Activated T-cell treated with anti-CD3 and anti-CD28 coated beads for 48 hours (primary cell): ENCODE data around the gene CCL16.

ENCODE experiments used
- DNase-seq: peaks from one replicate; pipeline ENCODE4 v3.0.0-alpha.2; 2020; ENCODE audit warnings: low read depth

The CCL16 gene

DNA sequence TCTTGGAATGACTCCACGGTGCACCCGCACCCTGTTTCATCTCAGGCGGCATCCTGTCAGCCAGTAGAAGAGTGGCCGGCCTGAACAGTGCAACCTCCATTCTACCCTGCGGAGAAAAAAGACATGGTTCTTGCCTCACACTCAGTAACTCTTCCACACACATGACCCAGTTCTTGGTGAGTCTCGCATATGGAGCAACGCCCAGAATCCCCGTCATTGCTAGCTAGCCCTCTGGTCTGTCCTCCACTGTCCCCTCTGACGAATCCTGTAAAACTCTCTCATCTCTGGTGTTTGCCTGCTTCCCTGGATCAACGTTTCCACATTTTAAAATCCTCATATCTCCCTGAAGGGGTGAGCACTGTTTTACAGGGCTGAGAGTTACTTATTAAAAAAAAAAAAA, 46.5 kb downstream of the CCL16 start:
- DNase-seq, result no peak

DNA sequence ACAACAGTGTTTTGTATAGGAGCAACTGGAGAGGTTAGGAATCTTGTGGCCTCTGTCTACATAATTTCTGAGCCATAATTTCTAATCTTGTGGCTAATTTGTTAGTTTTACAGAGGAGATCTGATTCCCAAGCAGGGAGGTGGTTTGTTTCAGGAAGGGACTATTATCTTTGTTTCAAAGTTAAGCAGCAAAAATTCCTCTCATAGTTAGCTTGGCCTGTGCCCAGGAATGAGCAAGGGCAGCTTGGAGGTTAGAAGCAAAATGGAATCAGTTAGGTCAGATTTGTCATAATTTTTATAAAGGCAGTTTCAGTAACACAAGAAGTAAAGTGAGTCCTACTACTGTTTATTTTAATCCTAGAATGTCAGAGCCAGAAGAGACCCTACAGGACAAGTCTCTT, 48.7 kb downstream of the CCL16 start:
- DNase-seq, result no peak

- no peak for DNase-seq
Measured at GRCh38 chr17:35931794-35932425, 49.4 kb downstream of the CCL16 start.

GRCh38 chr17:35930211-35931065, 50.9 kb downstream of the CCL16 start, which contains the start of gene RDM1:
Gene RDM1 (minus strand): TSS chr17:35930773. CDS start chr17:35930727, 46 bp downstream.
- peak; percentile 89 for DNase-seq

DNA sequence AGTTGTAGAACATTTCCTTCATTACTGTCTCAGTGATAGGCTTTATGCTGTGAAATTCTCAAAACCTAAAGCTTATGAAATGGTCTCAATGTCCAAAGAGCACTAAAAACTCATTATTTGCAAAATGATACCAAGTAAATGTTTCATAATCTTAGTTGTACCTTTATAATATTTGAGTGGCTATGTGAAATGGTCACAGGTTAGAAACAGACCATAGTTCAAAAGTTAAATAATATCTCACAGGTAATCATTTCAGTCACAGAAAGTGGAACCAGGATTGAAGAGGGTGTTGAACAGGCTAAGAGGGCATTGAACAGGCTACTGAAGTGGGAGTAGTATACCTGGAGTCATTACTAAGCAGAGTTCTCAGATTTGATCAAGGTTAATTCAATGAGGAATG, 53.6 kb downstream of the CCL16 start:
- DNase-seq, result no peak
